Activated CD4-positive, CD25-positive, alpha-beta regulatory T cell treated with anti-CD3 and anti-CD28 coated beads, Interleukin-2, amount 50 U/mL, for 16 hours (primary cell): ENCODE data around the gene FBXO28.

ENCODE experiments used
- DNase-seq: peaks from one replicate; pipeline ENCODE4 v3.0.0-alpha.2; 2020; ENCODE audit warnings: low read depth, low spot score

FBXO28 gene

GRCh38 chr1:224095867-224096266 lies 18.0 kb upstream of the FBXO28 start:
- no peak for DNase-seq

- DNase-seq: no peak
These were observed 17.1 kb upstream of the FBXO28 start for GRCh38 chr1:224096773-224097172.

- no peak for DNase-seq
These were observed 15.9 kb upstream of the FBXO28 start for GRCh38 chr1:224098007-224098406.

GRCh38 chr1:224106568-224107281 lies 7.2 kb upstream of the FBXO28 start:
- DNase-seq: no peak

GRCh38 chr1:224107282-224107625 lies 6.7 kb upstream of the FBXO28 start:
- no peak for DNase-seq

GRCh38 chr1:224108991-224109390 lies 4.9 kb upstream of the FBXO28 start:
- DNase-seq: no peak

- no peak for DNase-seq
These were observed 3.9 kb upstream of the FBXO28 start for GRCh38 chr1:224109981-224110380.

GRCh38 chr1:224113005-224113404 lies 906 bp upstream of the FBXO28 start:
- no peak for DNase-seq

- DNase-seq: no peak
These were observed 380 bp upstream of the FBXO28 start for GRCh38 chr1:224113545-224113917.

- DNase-seq: no peak
These were observed 870 bp downstream of the FBXO28 start for GRCh38 chr1:224114787-224115175.

GRCh38 chr1:224116131-224116530 lies 2.2 kb downstream of the FBXO28 start:
- DNase-seq: no peak

- no peak for DNase-seq
These were observed 4.8 kb downstream of the FBXO28 start for GRCh38 chr1:224118688-224119087.

GRCh38 chr1:224123136-224123535 lies 9.2 kb downstream of the FBXO28 start:
- no peak for DNase-seq

GRCh38 chr1:224124220-224124619 lies 10.3 kb downstream of the FBXO28 start:
- no peak for DNase-seq

- DNase-seq: no peak
These were observed 14.3 kb downstream of the FBXO28 start for GRCh38 chr1:224127925-224128819.

GRCh38 chr1:224131253-224131652 lies 17.3 kb downstream of the FBXO28 start:
- no peak for DNase-seq

- DNase-seq: no peak
These were observed 19.0 kb downstream of the FBXO28 start for GRCh38 chr1:224132901-224133300.

- no peak for DNase-seq
These were observed 19.9 kb downstream of the FBXO28 start for GRCh38 chr1:224133741-224134299.

GRCh38 chr1:224137518-224137917 lies 23.6 kb downstream of the FBXO28 start:
- no peak for DNase-seq

GRCh38 chr1:224138198-224138597 lies 24.3 kb downstream of the FBXO28 start:
- no peak for DNase-seq

GRCh38 chr1:224141693-224142092 lies 27.8 kb downstream of the FBXO28 start:
- DNase-seq: no peak

GRCh38 chr1:224149709-224150108 lies 35.8 kb downstream of the FBXO28 start:
- no peak for DNase-seq

- DNase-seq: no peak
These were observed 37.2 kb downstream of the FBXO28 start for GRCh38 chr1:224151117-224151516.
